HG02981 (cell line): ENCODE measurements around the gene PLCB4.

Source experiments
- ATAC-seq: cut with Tn5 transposase; IDR thresholded peaks from one replicate; pipeline ENCODE4 v1.9.1; 2021; ENCODE audit warnings: mild to moderate bottlenecking, moderate library complexity; ENCODE audit not compliant: unreplicated experiment

The PLCB4 gene

GRCh38 chr20:9301129-9302090 lies 232.5 kb downstream of the PLCB4 start:
- ATAC-seq, result no peak

GRCh38 chr20:9302091-9302462 lies 233.2 kb downstream of the PLCB4 start:
- no peak for ATAC-seq

- ATAC-seq, result no peak
Measured at GRCh38 chr20:9306521-9306920, 237.6 kb downstream of the PLCB4 start.

- ATAC-seq, result no peak
Measured at GRCh38 chr20:9308056-9308455, 239.2 kb downstream of the PLCB4 start.

- no peak for ATAC-seq
Measured at GRCh38 chr20:9311132-9311531, 242.2 kb downstream of the PLCB4 start.

- ATAC-seq, result no peak
Measured at GRCh38 chr20:9319687-9320384, 250.9 kb downstream of the PLCB4 start.

- no peak for ATAC-seq
Measured at GRCh38 chr20:9321007-9321406, 252.1 kb downstream of the PLCB4 start.

GRCh38 chr20:9322661-9323060 lies 253.8 kb downstream of the PLCB4 start:
- no peak for ATAC-seq

- peak; percentile 61 for ATAC-seq
Measured at GRCh38 chr20:9323622-9324021, 254.7 kb downstream of the PLCB4 start.

GRCh38 chr20:9329355-9330101 lies 260.6 kb downstream of the PLCB4 start:
- no peak for ATAC-seq

- no peak for ATAC-seq
Measured at GRCh38 chr20:9330151-9330550, 261.3 kb downstream of the PLCB4 start.

- ATAC-seq, result no peak
Measured at GRCh38 chr20:9331707-9332435, 263.0 kb downstream of the PLCB4 start.

GRCh38 chr20:9332791-9333479 lies 264.0 kb downstream of the PLCB4 start:
- ATAC-seq, result no peak

GRCh38 chr20:9334866-9335265 lies 266.0 kb downstream of the PLCB4 start:
- ATAC-seq, result no peak

GRCh38 chr20:9338101-9338500 lies 269.2 kb downstream of the PLCB4 start:
- ATAC-seq, result no peak

- ATAC-seq, result no peak
Measured at GRCh38 chr20:9339708-9340107, 270.8 kb downstream of the PLCB4 start.

GRCh38 chr20:9342651-9343050 lies 273.8 kb downstream of the PLCB4 start:
- no peak for ATAC-seq

GRCh38 chr20:9344083-9344920 lies 275.4 kb downstream of the PLCB4 start:
- ATAC-seq, result no peak

GRCh38 chr20:9348316-9348715 lies 279.4 kb downstream of the PLCB4 start:
- ATAC-seq, result no peak
